OCI-LY3 (cell line): ENCODE results near the gene PHOX2B.

Experiments used
- H2AFZ ChIP-seq: fragments of 200-600, 300-600 bp; shearing (Covaris generic); 2 replicates; pipeline ENCODE4 v1.6.0; 2014; ENCODE audit warnings: antibody characterized with exemption, low read depth, low read length
- H3K27ac ChIP-seq: fragments of 200-600, 300-600 bp; sonication (generic); 2 replicates; pipeline ENCODE4 v1.5.1; 2014; ENCODE audit warnings: mild to moderate bottlenecking, low read length, moderate library complexity, mixed read lengths
- H3K27me3 ChIP-seq: fragments of 200-600, 300-600 bp; sonication (generic); 2 replicates; pipeline ENCODE4 v1.6.1; 2014; ENCODE audit warnings: low read depth, low read length, mixed read lengths
- H3K36me3 ChIP-seq: fragments of 200-600, 300-600 bp; sonication (generic); replicated peaks from 2 replicates; pipeline ENCODE3; 2014; ENCODE audit warnings: low read depth, low read length, mixed read lengths
- H3K4me1 ChIP-seq: fragments of 300-600, 200-600 bp; sonication (generic); 2 replicates; pipeline ENCODE4 v1.6.1; 2014; ENCODE audit warnings: low read length, mixed read lengths
- H3K4me2 ChIP-seq: fragments of 200-600, 300-600 bp; sonication (generic); 2 replicates; pipeline ENCODE4 v1.6.1; 2014; ENCODE audit warnings: low read length, mixed read lengths
- H3K4me3 ChIP-seq: fragments of 300-600, 200-600 bp; sonication (generic); 2 replicates; pipeline ENCODE4 v1.5.1; 2014; ENCODE audit warnings: antibody characterized with exemption, mild to moderate bottlenecking, low read length, moderate library complexity
- H3K79me2 ChIP-seq: fragments of 300-600, 200-600 bp; shearing (Covaris generic); 2 replicates; pipeline ENCODE4 v1.6.1; 2014; ENCODE audit warnings: mild to moderate bottlenecking, low read length, mixed read lengths
- H3K9ac ChIP-seq: fragments of 300-600, 200-600 bp; shearing (Covaris generic); 2 replicates; pipeline ENCODE4 v1.6.0; 2014; ENCODE audit warnings: mild to moderate bottlenecking, low read length, moderate library complexity
- H3K9me3 ChIP-seq: fragments of 200-600, 300-600 bp; shearing (Covaris generic); 2 replicates; pipeline ENCODE4 v1.6.1; 2014; ENCODE audit warnings: low read length, mixed read lengths; ENCODE audit not compliant: insufficient read depth
- H4K20me1 ChIP-seq: fragments of 200-600, 300-600 bp; sonication (generic); 2 replicates; pipeline ENCODE4 v1.6.1; 2016; ENCODE audit warnings: low read length, mixed read lengths; ENCODE audit not compliant: insufficient read depth
- EZH2phosphoT487 ChIP-seq: fragments of 200-600 bp; shearing (Covaris generic); IDR thresholded peaks from 2 replicates; pipeline ENCODE4 v1.6.1; 2018; ENCODE audit warnings: antibody characterized with exemption, mixed run types, low read depth
- TF ChIP-seq, protein P1 (sequence below): fragments of 200-600, 300-600 bp; sonication (generic); IDR thresholded peaks from 2 replicates; pipeline ENCODE4 v1.5.1; 2014; ENCODE audit warnings: antibody characterized with exemption, low read length, low read depth

Gene PHOX2B

GRCh38 chr4:41718907-41719306 is 29.6 kb downstream of the PHOX2B start:
- no peaks in the 10 kb centered on the region for H3K36me3 ChIP-seq
- TF ChIP-seq, protein P1, sequence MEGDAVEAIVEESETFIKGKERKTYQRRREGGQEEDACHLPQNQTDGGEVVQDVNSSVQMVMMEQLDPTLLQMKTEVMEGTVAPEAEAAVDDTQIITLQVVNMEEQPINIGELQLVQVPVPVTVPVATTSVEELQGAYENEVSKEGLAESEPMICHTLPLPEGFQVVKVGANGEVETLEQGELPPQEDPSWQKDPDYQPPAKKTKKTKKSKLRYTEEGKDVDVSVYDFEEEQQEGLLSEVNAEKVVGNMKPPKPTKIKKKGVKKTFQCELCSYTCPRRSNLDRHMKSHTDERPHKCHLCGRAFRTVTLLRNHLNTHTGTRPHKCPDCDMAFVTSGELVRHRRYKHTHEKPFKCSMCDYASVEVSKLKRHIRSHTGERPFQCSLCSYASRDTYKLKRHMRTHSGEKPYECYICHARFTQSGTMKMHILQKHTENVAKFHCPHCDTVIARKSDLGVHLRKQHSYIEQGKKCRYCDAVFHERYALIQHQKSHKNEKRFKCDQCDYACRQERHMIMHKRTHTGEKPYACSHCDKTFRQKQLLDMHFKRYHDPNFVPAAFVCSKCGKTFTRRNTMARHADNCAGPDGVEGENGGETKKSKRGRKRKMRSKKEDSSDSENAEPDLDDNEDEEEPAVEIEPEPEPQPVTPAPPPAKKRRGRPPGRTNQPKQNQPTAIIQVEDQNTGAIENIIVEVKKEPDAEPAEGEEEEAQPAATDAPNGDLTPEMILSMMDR, result no peak
- no peak for TF ChIP-seq EZH2phosphoT487
- H3K27me3 ChIP-seq, result no peaks in the 10 kb centered on the region
- H3K4me2 ChIP-seq, result no peak overlapping the region
- no peaks in the 10 kb centered on the region for H3K79me2 ChIP-seq
- no peak overlapping the region for H3K27ac ChIP-seq
- H4K20me1 ChIP-seq, result no peaks in the 10 kb centered on the region
- H3K9me3 ChIP-seq, result no peaks in the 10 kb centered on the region; the same call in 1 of the 2 replicates
- H3K4me3 ChIP-seq, result no peak overlapping the region
- no peak overlapping the region for H2AFZ ChIP-seq
- H3K9ac ChIP-seq, result no peak overlapping the region
- no peaks in the 10 kb centered on the region for H3K4me1 ChIP-seq

- Histone ChIP-seq H3K79me2 (no peaks in the 10 kb centered on the region), H3K36me3 (peaks cover 2% of the 10 kb centered on the region), H3K4me3 (no peak overlapping the region), H3K9ac (no peak overlapping the region), H3K27me3 (no peaks in the 10 kb centered on the region), H4K20me1 (no peaks in the 10 kb centered on the region), H3K4me1 (peaks cover 5% of the 10 kb centered on the region), H3K27ac (no peak overlapping the region), H2AFZ (no peak overlapping the region), H3K9me3 (no peaks in the 10 kb centered on the region; the same call in 1 of the 2 replicates), H3K4me2 (no peak overlapping the region)
- TF ChIP-seq EZH2phosphoT487, result no peak
- TF ChIP-seq, protein P1, result no peak
Observed at GRCh38 chr4:41715155-41715554, 33.4 kb downstream of the PHOX2B start.

DNA sequence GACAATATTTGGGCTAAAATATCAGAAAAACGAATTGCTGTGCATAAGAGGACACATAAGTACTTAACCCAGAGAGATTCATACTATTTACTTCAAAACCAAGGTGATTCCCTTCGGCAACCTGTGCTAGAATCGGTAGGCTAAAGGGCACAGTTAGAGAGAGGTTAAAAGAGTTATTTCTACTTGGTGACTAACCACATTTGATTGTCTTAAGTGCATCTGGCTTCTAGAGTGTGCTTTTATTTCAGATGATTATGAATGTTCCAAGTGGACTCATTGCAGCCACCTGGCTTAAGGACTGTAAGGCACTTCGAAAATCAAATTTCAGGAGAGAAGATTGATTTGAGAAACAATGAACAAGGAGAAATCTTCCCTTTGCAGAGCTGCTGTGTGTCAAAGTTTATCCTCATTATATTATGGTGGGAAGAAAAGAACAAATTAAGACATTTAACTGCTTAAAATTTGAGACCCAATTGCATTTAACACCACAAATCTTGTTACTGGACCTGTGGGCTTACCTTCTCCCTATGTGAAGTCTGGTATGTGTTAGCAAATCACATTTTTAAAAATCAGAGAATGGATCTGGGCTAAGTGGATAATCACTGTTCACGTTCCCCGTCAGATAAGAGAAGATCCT is 34.0 kb downstream of the PHOX2B start:
- Histone ChIP-seq H3K9me3 (no peaks in the 10 kb centered on the region; the same call in 1 of the 2 replicates), H3K4me1 (peaks cover 12% of the 10 kb centered on the region), H2AFZ (no peak overlapping the region), H3K9ac (no peak overlapping the region), H3K36me3 (peaks cover 2% of the 10 kb centered on the region), H3K4me3 (no peak overlapping the region), H4K20me1 (no peaks in the 10 kb centered on the region), H3K4me2 (no peak overlapping the region), H3K79me2 (no peaks in the 10 kb centered on the region), H3K27ac (no peak overlapping the region), H3K27me3 (no peaks in the 10 kb centered on the region)
- TF ChIP-seq, protein P1, result no peak
- TF ChIP-seq EZH2phosphoT487, result no peak

DNA sequence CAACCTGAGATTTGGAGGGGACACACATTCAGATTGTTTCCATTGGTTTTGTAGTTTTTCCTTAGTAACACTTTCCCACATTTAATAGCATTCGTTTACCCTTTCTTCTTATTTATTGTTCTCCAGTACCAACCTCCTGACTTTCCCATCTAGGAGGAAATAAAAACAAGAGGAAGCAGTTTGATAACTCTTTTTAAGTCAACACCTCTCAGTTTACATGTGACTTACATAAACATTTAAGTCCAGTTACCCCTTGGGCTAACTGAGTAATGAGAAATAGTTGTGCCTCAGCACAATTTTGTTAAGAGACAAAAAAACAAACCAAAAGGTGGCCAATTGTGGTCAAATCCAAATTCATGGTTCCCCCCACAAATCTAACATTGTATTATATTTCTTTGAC is 34.8 kb downstream of the PHOX2B start:
- H3K27ac ChIP-seq, result no peak overlapping the region

More for the DNA sequence above, 34.8 kb downstream of the PHOX2B start:
- TF ChIP-seq, protein P1, result no peak
- no peak for TF ChIP-seq EZH2phosphoT487
- no peak overlapping the region for H2AFZ ChIP-seq
- H3K36me3 ChIP-seq, result peaks cover 2% of the 10 kb centered on the region
- H3K79me2 ChIP-seq, result no peaks in the 10 kb centered on the region
- no peak overlapping the region for H3K9ac ChIP-seq
- H3K9me3 ChIP-seq, result no peaks in the 10 kb centered on the region
- no peak overlapping the region for H3K4me2 ChIP-seq
- no peaks in the 10 kb centered on the region for H3K27me3 ChIP-seq
- no peak overlapping the region for H3K4me3 ChIP-seq
- H4K20me1 ChIP-seq, result no peaks in the 10 kb centered on the region
- H3K4me1 ChIP-seq, result peaks cover 19% of the 10 kb centered on the region
